Lower lobe of right lung (tissue), 2 donors: ENCODE data around the gene IQCC. TPM values are rescaled to one million over a fixed set of nuclear protein-coding genes. Genes with fewer than 3 reads are reported as not detected.

Source experiments
- ATAC-seq, 2 donors: fragments of 200-7000 bp; cut with Tn5 transposase; one replicate each; pipeline ENCODE4 v1.9.1; 2020 to 2022; ENCODE audit warnings: mild to moderate bottlenecking in 2 of 2, moderate library complexity in 2 of 2
- DNase-seq: peaks from one replicate; pipeline ENCODE4 v3.0.0-alpha.2; 2020
- H3K27ac ChIP-seq: fragments of 200-600 bp; one replicate; pipeline ENCODE4 v1.8.0; 2022
- H3K27me3 ChIP-seq: fragments of 200-600 bp; one replicate; pipeline ENCODE4 v1.8.0; 2022; ENCODE audit warnings: low read depth
- H3K36me3 ChIP-seq: fragments of 200-600 bp; one replicate; pipeline ENCODE4 v1.8.0; 2022; ENCODE audit warnings: mild to moderate bottlenecking
- H3K4me1 ChIP-seq: fragments of 200-600 bp; one replicate; pipeline ENCODE4 v1.8.0; 2022
- H3K4me3 ChIP-seq: fragments of 200-600 bp; one replicate; pipeline ENCODE4 v1.8.0; 2022; ENCODE audit warnings: mild to moderate bottlenecking
- H3K9me3 ChIP-seq: fragments of 200-600 bp; one replicate; pipeline ENCODE4 v1.8.0; 2022
- CTCF ChIP-seq: fragments of 200-600 bp; IDR thresholded peaks from one replicate; pipeline ENCODE4 v1.8.0; 2022; ENCODE audit warnings: antibody characterized with exemption, mild to moderate bottlenecking
- intact Hi-C: fragments of 100-400 bp; cut with DNase I; formaldehyde crosslinking; loops from one replicate; pipeline ENCODE4 v1.11.0; 2022
- total RNA-seq: library from RNA; stranded (reverse); fragmentation: NEBNext Ultra II Directional; extraction: Animal tissue kit (Norgen Biotek cat#: 25700); gene quantifications from one replicate; pipeline ENCODE4 v1.2.1, GENCODE V29; 2021
- donor health status: DM: no; HTN: yes; CAD: no; lungs with severe emphysema.

The IQCC gene
- total RNA-seq, 1 donor from 2014 or later = 2.0 TPM

DNA sequence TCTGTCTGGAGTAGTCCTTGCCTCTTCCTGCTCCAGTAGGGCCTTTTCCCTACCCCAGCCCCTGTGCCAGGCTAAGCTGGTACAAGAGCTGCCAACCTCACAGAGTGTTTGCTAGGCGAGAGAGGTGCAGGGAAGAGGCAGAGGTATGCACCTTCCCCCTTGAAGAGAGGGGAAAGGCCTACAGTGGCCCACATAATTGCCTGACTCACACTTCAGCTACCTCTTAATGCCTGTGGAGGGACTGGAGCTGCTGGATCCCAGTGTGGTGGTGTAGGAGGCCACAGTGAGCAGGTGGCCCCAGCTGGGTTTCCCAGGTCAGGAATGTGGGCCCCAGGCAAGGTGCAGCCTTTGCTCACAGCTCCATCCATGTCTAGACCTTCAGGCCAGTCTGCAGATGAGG lies 8.4 kb upstream of the IQCC start:
- H3K27me3 ChIP-seq = no peaks in the 10 kb centered on the region
- no peak for TF ChIP-seq CTCF
- no peaks in the 10 kb centered on the region for H3K9me3 ChIP-seq
- no peak overlapping the region for H3K4me3 ChIP-seq
- DNase-seq (no peak), ATAC-seq (peak; percentile 65)
- H3K36me3 ChIP-seq = peaks cover 63% of the 10 kb centered on the region
- H3K4me1 ChIP-seq = peaks cover 25% of the 10 kb centered on the region
- peak overlapping the region; percentile 13 for H3K27ac ChIP-seq
- intact Hi-C loops = no loop called here

DNA sequence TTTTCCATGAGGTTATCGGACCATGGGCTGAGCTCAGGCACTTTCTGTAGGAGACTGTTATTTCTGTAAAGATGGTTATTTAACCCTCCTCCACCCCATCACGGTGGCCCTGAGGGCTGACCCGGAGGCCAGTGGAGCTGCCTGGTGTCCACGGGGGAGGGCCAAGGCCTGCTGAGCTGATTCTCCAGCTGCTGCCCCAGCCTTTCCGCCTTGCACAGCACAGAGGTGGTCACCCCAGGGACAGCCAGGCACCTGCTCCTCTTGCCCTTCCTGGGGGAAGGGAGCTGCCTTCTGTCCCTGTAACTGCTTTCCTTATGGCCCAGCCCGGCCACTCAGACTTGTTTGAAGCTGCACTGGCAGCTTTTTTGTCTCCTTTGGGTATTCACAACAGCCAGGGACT lies 7.6 kb upstream of the IQCC start:
- Histone ChIP-seq H3K36me3 (peaks cover 55% of the 10 kb centered on the region), H3K4me3 (no peak overlapping the region), H3K4me1 (peaks cover 26% of the 10 kb centered on the region), H3K9me3 (no peaks in the 10 kb centered on the region), H3K27ac (no peak overlapping the region), H3K27me3 (no peaks in the 10 kb centered on the region)
- intact Hi-C loops = no loop called here
- no peak for DNase-seq
- ATAC-seq = no peak
- no peak for TF ChIP-seq CTCF

GRCh38 chr1:32198237-32199042 lies 7.0 kb upstream of the IQCC start:
- intact Hi-C loops = no loop called here
- H3K4me3 ChIP-seq = no peak overlapping the region
- H3K36me3 ChIP-seq = peaks cover 49% of the 10 kb centered on the region
- DNase-seq = no peak
- no peak overlapping the region for H3K27ac ChIP-seq
- H3K27me3 ChIP-seq = no peaks in the 10 kb centered on the region
- H3K4me1 ChIP-seq = peaks cover 26% of the 10 kb centered on the region
- H3K9me3 ChIP-seq = no peaks in the 10 kb centered on the region
- TF ChIP-seq CTCF = no peak
- ATAC-seq = no peak

GRCh38 chr1:32199043-32199716 lies 6.3 kb upstream of the IQCC start:
- intact Hi-C loops = no loop called here
- peaks cover 42% of the 10 kb centered on the region for H3K36me3 ChIP-seq
- DNase-seq (no peak), ATAC-seq (no peak)
- no peak overlapping the region for H3K27ac ChIP-seq
- peaks cover 26% of the 10 kb centered on the region for H3K4me1 ChIP-seq
- no peak for TF ChIP-seq CTCF
- no peaks in the 10 kb centered on the region for H3K9me3 ChIP-seq
- no peak overlapping the region for H3K4me3 ChIP-seq
- no peaks in the 10 kb centered on the region for H3K27me3 ChIP-seq

- DNase-seq (no peak), ATAC-seq (no peak)
- H3K9me3 ChIP-seq = no peaks in the 10 kb centered on the region
- H3K27ac ChIP-seq = no peak overlapping the region
- no peak for TF ChIP-seq CTCF
- H3K4me3 ChIP-seq = peak overlapping the region; percentile 77
- H3K4me1 ChIP-seq = peaks cover 27% of the 10 kb centered on the region
- H3K36me3 ChIP-seq = peaks cover 37% of the 10 kb centered on the region
- no peaks in the 10 kb centered on the region for H3K27me3 ChIP-seq
- intact Hi-C loops = no loop called here
Observed at GRCh38 chr1:32199717-32200072, 5.8 kb upstream of the IQCC start.
